Measurements from ENCODE around the gene FAM81B. TPM values are rescaled to one million over a fixed set of nuclear protein-coding genes. Genes with fewer than 3 reads are reported as not detected.
"Not testable (repeated sequence)": the region's sequence is repeated elsewhere in the genome, so short reads cannot be mapped to it uniquely, and the experiment has no call there.

FAM81B gene, protein sequence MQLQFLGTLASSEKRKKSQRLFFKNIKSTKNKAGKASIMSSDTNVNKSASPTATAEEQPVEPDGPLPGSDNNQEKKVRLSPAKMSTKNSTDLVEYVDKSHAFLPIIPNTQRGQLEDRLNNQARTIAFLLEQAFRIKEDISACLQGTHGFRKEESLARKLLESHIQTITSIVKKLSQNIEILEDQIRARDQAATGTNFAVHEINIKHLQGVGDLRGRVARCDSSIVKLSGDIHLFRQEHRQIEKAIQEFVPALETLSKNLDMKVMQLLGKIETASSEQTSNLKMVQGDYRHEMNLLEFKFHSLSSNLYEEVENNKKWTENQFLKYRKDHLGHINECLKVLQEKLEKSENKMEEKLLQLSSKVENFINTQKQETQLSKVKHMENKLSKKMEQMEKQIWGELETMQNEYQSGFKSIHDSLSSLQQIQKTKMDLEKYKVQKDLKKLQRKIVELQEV
- 1 to 10 TPM in 3 of 4 donors, not detected in 1; 3.7 to 9.0 (median 6.2) TPM for polyA plus RNA-seq (ENCODE audit: insufficient read length in 4 of 4)

DNA sequence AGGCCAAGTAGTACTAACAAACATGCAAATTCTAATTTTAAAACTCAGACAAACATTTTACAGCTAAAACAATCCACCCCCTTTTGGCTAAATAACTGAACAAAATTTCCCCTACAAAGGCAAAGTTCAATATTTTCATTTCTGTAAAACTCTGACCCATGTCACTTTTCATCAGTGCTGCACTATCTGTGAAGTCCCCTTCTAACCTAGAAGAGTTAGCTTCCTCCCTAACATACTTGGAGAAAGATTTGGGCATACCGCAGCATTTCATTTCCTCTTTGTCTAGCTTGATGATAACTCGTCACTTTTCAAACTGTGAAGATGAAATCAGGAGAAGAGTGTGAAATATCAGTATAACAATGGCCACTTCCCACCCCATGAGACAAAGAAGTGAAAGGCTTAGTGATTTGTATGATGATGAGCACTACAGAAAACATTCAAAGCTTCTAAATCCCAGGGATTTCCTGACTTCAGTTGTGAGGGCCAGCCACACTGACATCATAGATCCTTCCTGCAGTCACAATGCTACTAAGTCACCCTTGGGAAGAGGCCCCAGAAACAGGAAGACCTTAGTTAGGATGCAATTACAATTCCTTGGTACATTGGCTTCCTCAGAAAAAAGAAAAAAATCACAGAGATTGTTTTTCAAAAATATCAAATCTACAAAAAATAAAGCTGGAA lies at the start of gene FAM81B:
FAM81B (plus strand) TSS at position 555 of the 681 bp plus-strand sequence; CDS start at position 579, 24 bp downstream.
- DNase-seq (ENCODE audit: low read depth in 4 of 4, low spot score in 3 of 4), result no peak

DNA sequence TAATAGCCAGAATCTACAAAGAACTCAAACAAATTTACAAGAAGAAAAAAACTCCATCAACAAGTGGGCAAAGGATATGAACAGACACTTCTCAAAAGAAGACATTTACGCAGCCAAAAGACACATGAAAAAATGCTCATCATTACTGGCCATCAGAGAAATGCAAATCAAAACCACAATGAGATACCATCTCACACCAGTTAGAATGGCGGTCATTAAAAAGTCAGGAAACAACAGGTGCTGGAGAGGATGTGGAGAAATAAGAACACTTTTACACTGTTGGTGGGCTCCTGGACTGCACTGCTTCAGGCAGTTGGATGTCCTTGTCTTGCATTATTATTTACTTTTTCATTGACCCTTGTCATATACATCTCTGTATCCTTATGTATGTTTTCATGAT lies 49.7 kb upstream of the FAM81B start:
- DNase-seq (ENCODE audit: low read depth in 4 of 4, low spot score in 3 of 4), result not testable (repeated sequence)

DNA sequence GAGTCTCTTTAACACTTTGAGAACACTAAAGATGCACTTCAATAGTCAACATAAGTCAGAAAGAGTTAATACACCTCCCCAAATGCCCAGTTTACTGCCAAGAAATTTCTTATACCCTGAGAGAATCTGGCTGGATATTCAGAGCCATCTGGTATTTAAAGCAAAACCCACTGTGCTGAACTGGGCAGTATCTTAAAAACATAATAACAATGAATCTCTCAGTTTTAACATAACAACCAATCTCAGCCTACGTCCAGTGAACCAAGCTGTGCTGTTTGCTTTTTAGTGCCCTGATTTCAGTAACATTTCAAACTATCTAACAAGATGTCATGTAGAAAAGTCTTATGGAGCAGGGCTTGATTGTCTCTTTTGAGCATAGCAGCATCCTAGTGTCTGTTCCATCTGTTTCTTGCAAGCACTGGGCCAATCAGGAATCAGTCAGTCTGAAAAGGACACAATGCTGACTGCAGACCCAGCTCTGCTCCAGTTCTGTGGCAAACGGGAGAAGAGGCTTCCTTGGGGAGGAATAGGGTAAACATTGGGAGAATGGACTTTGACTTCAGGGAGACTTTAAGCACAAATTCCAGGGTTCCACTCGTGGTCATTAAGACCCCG lies 43.6 kb upstream of the FAM81B start:
- no peak for DNase-seq (ENCODE audit: low read depth in 4 of 4, low spot score in 3 of 4)

DNA sequence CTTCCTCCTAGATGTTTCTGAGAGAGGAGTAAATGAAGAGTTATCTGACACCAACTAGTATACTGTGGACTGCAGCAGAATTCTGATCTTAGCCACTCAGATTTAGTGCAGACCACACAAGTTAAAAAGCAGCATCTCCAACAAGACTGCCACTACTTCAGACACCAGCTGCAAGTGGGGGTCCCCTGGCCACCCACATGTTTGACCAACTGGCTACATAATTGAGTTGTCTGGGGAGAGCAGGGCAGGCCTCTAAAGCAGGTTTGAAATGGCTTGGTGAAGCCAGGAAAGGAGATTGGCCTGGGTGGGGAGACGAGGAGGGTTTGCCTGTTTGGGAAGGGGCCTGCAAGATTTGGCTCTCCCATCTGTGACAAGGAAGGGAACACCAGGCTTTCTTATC lies 40.5 kb upstream of the FAM81B start:
- no peak for DNase-seq (ENCODE audit: low read depth in 4 of 4, low spot score in 3 of 4)

DNA sequence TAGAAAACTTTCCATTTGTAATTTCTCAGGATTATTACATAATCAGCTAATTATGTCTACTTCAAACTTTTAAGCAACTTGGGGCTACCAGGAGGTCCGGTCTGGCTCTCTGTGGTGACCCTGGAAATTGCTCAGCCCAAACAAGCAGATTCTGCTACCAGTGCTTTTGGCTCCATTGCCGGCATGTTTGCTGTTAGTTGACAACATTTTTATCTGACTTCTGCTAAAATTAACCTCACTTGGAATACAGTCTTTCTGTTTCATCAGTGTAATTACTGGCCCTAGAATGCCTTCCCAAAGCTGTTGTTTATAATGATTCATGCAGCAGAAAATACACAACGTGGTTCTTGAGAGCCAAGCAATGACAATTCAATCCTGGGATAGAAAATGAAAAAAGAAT lies 38.5 kb upstream of the FAM81B start:
- no peak for DNase-seq (ENCODE audit: low read depth in 4 of 4, low spot score in 3 of 4)

DNA sequence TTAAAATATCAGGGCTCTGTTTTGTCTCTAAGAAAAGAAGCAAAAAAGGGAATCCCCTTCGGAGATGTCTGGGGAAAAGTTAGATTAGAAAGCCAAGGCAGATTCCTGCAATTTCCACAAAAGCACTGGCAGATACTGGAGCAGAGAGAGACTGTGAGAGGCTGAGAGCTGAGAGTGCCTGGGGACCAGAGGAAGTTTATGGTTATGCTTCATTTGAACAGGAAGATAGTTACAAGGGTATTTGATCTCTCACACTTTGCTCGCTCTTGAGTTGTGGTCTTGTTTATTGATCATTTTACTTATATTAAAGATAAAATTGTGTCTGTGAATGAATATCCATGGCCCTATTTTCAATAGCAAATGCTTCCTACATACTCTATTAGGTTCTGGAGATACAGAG lies 32.8 kb upstream of the FAM81B start:
- DNase-seq (ENCODE audit: low read depth in 4 of 4, low spot score in 3 of 4), result no peak

DNA sequence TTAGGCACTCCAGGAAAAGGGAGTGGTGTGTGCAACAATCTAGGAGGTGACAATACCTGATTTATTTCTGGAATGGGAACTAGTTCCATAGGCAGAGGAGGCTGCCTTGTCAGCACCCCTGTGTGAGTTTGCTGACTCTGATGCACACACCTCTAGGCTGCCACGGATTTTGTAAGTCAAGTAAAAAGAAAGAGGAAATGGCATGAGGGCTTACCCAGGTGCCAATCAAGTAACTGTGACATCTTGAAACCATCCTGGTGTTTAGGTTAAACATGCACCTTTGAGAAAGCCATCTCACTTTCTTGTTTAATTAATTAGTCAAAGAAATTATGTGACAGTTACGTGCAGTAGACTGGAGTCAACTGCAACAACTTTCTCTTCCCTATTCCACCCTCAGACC lies 32.3 kb upstream of the FAM81B start:
- no peak for DNase-seq (ENCODE audit: low read depth in 4 of 4, low spot score in 3 of 4)

DNA sequence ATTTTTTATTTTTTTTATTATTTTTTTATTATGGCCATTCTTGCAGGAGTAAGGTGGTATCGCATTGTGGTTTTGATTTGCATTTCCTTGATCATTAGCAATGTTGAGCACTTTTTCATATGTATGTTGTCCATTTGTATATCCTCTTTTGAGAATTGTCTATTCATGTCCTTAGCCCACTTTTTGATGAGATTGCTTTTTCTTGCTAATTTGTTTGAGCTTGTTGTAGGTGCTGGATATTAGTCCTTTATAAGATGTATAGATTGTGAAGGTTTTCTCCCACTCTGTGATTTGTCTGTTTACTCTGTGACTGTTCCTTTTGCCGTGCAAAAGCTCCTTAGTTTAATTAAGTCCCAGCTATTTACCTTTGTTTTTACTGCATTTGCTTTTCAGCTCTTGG lies 30.5 kb upstream of the FAM81B start:
- DNase-seq (ENCODE audit: low read depth in 4 of 4, low spot score in 3 of 4), result not testable (repeated sequence)

DNA sequence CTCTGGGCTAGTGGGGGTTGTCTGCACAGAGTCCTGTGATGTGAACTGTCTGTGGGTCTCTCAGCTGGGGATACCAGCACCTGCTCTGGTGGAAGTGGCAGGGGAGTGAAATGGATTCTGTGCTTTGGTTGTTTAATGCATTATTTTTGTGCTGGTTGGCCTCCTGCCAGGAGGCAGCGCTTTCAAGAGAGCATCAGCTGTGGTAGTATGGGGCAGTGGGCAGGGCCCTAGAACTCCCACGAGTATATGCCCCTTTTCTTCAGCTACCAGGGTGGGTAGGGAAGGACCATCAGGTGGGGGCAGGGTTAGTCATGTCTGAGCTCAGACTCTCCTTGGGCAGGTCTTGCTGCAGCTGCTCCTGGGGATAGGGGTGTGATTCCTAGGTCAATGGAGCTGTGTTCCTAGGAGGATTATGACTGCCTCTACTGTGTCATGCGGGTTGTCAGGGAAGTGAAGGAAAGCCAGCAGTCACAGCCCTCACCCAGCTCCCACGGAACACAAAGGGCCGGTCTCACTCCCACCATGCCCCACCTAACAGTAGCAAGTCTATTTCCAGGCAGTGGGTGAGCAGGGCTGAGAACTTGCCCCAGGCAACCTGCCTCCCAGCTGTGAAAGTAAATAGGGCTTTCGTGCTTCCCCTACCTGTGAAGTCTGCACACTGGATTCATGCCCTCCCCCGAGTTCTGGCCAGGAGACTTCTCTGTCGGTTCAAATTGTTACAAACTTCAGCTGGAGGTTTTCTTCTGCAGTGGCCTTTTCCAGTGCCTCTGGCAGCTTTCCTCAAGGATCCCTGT lies 25.7 kb upstream of the FAM81B start:
- DNase-seq (ENCODE audit: low read depth in 4 of 4, low spot score in 3 of 4), result no peak

DNA sequence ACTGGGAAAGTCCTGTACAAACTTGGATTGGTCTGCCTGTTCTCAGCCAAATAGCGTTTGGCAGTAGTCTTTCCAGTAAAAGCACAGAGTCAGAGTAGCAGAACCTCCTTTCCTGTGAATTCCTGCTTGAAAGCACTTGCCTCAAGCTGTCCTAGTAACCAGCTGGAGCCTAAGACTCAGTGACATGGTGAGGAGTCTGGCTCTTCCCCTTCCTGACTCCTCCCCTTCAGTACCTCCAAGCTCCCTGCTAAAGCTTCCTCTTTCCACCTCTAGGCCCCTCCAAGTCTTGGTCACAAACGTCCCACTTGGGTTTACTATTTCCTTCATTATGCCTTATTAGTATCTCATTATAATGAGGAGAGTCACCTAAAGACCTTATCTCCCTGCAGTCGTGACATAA lies 21.4 kb upstream of the FAM81B start:
- DNase-seq (ENCODE audit: low read depth in 4 of 4, low spot score in 3 of 4), result no peak

DNA sequence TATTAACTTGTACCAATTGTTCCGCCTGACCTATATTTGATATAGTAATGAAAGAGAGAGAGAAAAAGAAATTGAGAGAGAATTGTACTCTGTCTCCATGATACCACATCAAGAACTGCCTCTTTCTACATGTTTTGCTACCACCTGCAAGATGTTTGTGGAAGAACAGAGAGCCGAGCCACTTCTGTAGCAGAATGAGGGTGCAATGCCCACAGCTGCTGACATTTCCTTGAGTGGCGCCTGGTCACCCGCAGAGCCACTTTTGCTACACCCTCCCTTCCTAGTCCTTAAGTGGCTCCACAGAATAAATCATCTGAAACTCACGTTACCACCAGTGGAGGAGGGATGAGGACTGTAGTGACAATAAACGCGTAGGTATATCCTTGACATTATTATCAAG lies 17.1 kb upstream of the FAM81B start:
- DNase-seq (ENCODE audit: low read depth in 4 of 4, low spot score in 3 of 4), result no peak

DNA sequence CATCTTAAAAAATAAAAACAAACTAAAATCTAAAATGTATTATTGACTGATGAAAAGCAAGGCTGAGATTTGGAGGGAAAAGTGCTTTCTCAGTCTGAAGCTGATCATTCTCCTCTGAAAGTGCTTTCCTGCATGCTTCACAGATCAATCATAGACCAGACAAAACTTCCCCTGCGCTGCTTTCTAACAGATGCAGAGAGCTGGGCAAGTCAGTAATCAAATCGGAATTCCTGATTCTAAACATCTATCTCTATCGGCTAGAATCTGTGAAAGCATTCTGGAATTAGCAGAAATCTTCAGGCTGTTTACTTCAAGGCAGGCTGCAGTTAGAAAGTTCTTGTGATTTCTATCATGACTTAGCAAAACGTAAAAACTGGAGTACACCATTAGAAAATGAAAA lies 15.6 kb upstream of the FAM81B start:
- DNase-seq (ENCODE audit: low read depth in 4 of 4, low spot score in 3 of 4), result no peak

DNA sequence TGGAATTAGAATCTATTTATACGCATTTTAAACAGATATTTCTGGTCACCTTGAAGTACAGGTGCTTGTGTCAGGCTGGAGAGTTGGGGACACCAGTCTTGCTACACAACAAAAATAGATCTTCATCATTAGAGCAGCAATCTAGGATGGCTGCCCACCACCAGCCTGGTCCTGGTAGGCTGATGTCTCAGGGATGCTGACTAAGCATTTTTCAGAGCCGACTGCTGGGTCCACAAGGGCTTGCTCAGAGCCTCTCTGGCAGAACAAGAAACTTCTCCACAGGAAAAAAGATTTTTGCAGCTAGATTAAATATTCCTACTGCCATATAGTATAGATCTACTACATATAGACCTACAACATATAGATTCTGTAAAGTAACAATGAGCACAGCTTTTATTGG lies 12.0 kb upstream of the FAM81B start:
- no peak for DNase-seq (ENCODE audit: low read depth in 4 of 4, low spot score in 3 of 4)

DNA sequence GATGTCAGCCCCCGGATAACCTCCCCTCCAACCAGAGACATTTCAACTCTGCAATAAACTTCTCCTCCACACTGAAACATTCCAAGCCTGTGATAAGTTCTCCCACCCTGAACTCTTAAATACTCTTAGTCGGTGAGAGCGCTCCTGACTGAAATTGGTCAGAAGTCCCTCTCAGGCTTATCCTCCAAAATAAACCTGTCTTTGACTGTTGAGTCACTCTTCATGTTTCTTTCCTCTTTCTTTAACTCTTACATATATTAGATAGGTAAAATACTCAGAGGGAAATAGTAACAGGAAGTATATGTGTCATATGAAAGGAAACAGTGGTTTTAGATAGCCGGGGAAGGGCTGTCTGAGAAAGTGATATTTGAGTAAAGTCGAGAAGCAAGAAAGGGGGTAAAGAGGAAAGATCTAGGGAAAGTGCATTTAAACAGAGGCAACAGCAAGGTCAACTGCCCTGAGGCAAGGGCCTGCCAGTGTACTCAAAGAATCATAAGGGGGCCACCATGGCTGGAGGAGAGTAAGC lies 11.0 kb upstream of the FAM81B start:
- no peak for DNase-seq (ENCODE audit: low read depth in 4 of 4, low spot score in 3 of 4)

DNA sequence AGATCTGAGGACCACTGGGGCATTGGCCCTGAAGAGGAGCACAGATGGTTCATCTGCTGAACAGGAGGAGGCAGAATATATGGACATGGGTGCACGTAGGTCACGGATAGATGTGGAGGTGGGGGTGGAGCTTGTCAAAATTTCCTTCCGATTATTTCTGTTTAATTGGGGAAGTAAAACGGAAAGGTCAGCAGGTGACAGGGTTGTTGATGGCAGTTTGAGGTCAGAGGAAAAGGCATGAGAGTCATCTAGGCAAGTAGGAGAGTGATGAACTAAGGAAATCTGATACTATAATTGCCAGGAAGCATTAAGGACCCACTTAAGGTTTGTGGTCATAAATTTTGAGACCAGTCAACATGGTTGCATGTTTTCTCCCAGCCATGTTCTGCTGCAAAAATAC lies 8.4 kb upstream of the FAM81B start:
- DNase-seq (ENCODE audit: low read depth in 4 of 4, low spot score in 3 of 4), result peak in 2 of 4 donors; percentile 26 to 29

DNA sequence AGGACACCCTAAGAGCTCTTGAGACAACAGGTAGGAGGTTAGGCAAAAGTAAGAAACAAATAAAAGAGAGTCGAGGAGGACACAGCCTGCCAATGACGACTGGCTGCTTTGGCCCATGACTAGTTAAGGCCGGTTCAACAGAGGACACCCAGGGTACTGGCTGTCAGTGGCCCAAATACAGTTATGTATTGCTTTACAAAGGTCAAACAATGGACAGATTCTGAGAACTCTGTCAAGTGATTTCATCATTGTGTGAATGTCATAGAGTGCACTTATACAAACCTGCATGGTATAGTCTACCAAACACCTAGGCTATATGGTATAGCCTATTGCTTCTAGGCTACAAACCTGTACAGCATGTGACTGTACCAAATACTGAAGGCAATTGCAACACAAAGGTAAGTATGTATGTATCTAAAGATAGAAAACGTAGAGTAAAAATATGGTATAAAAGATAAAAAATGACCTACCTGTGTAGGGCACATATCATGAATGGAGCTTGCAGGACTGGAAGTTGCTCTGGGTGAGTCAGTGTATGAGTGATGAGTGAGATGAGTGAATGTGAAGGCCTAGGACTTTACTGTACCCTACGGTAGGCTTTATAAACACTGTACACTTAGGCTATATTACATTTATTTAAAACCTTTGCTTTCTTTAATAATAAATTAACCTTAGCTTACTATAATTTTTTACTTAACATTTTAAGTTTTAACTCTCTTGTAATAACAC lies 6.5 kb upstream of the FAM81B start:
- DNase-seq (ENCODE audit: low read depth in 4 of 4, low spot score in 3 of 4), result no peak

DNA sequence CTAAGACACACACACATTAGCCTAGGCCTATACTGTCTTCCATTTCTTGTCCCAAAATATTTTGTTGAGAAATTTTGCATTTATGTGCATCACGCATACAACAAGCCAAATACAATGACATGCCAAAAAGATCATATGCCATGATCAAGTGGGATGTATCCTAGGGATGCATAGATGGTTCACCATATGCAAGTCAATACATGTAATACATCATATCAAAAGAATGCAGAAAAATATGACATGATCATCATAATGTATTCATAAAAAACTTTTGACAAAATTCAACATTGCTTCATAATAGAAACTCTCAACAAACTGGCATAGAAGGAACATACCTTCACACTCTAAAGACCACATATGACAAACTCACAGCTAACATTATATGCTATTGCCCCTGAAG lies 5.8 kb upstream of the FAM81B start:
- no peak for DNase-seq (ENCODE audit: low read depth in 4 of 4, low spot score in 3 of 4)

DNA sequence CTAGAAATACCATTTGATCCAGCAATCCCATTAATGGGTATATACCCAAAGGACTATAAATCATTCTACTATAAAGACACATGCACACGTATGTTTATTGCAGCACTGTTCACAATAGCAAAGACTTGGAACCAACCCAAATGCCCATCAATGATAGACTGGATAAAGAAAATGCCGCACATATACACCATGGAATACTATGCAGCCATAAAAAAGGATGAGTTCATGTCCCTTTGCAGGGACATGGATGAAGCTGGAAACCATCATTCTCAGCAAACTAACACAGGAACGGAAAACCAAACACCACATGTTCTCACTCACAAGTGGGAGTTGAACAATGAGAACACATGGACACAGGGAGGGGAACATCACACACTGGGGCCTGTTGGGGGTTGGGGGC lies 799 bp downstream of the FAM81B start:
- DNase-seq (ENCODE audit: low read depth in 4 of 4, low spot score in 3 of 4), result not testable (repeated sequence)

DNA sequence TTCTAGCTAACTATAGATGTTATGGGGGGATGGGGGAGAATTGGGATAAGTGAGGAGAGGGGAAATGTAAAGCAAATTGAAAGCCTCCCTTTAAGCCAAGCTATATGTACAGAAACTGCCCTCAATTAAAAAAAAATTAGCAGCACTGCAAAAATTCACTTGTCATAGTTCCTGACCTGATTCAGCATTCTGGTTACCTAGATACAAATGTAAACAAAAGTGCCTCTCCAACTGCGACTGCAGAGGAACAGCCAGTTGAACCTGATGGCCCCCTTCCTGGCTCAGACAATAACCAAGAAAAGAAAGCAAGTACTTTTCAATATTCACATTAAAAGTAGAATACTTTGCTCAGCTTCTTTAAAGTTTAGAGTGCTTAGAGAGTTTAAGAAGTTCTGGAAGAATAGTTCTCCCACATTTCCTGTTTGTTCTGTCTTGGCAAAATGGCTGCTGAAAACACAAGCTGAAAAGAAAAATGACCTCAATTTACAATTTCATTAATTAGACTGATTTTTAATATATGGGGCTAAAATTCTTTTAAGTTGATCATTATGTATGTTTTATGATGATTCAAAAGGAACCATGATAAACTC lies 1.5 kb downstream of the FAM81B start:
- DNase-seq (ENCODE audit: low read depth in 4 of 4, low spot score in 3 of 4), result peak in 3 of 4 donors; percentile 18 to 36 (median 25)
